K562 (cell line): Measurements from ENCODE around the gene LCE7A. TPM values are rescaled to one million over a fixed set of nuclear protein-coding genes. Genes with fewer than 3 reads are reported as not detected.

Experiments
- CEBPG ChIP-seq, 3 experiments: fragments of 200-800 bp in 1 of 3; sonication (Bioruptor generic) in 1 of 3; sonication (generic) in 1 of 3; formaldehyde crosslinking in 1 of 3; IDR thresholded peaks in 2 of 3; conservative IDR thresholded peaks in 1 of 3; 2 replicates each; pipeline versions ENCODE4 v1.6.1 to v1.8.0; 2016 to 2022; ENCODE audit warnings: missing compliant biosample characterization in 2 of 3, missing genetic modification characterization in 2 of 3, mild to moderate bottlenecking in 1 of 3, missing genetic modification reagents in 1 of 3
- CEBPZ ChIP-seq: fragments of 150-350 bp; IDR thresholded peaks from 2 replicates; pipeline ENCODE4 v1.6.1; 2014; ENCODE audit warnings: low read depth, mild to moderate bottlenecking, low read length, borderline replicate concordance
- CHD7 ChIP-seq: fragments of 200-600 bp; sonication (generic); IDR thresholded peaks from one replicate; pipeline ENCODE4 v1.6.1; 2012; ENCODE audit warnings: mild to moderate bottlenecking, low read depth, low read length, inconsistent platforms
- ZNF77 ChIP-seq: fragments of 250-450 bp; sonication (Bioruptor Pico); IDR thresholded peaks from 2 replicates; pipeline ENCODE4 v1.5.0; 2020
- ZNF79 ChIP-seq: fragments of 250-450 bp; sonication (Bioruptor Pico); IDR thresholded peaks from 2 replicates; pipeline ENCODE4 v1.4.0; 2020; ENCODE audit warnings: low read depth, mild to moderate bottlenecking, moderate library complexity
- ZSCAN32 ChIP-seq: fragments of 450-650 bp; formaldehyde crosslinking; IDR thresholded peaks from 2 replicates; pipeline ENCODE4 v1.4.0; 2020; ENCODE audit warnings: mild to moderate bottlenecking, moderate library complexity
- polyA plus RNA-seq, 8 experiments: library from polyadenylated mRNA; depleted of rRNA in 4 of 8; stranded (reverse) in 5 of 8; unstranded in 3 of 8; fragments of >200 nt; fragmentation: Nextera tagmentation in 2 of 8; fragmentation: Illumina TruSeq in 1 of 8; extraction: Ambion mirVana in 2 of 8; extraction: Trizol in 1 of 8; gene quantifications; 2 replicates each; pipeline versions ENCODE4 v1.2.1 to v1.2.3, GENCODE V29; 2011 to 2014; ENCODE audit warnings: inconsistent platforms in 1 of 8, missing spikeins in 1 of 8
- total RNA-seq, 7 experiments: library from RNA; depleted of rRNA in 6 of 7; stranded (reverse); fragments of >200 nt in 6 of 7; fragmentation: Illumina TruSeq in 2 of 7; extraction: Trizol in 2 of 7; gene quantifications; 2 replicates each; pipeline versions ENCODE4 v1.2.1 to v1.2.3, GENCODE V29; 2011 to 2021; ENCODE audit warnings: low replicate concordance in 1 of 7
- TF ChIP-seq, protein P1 (sequence below): sonication (generic); formaldehyde crosslinking; IDR thresholded peaks from 2 replicates; pipeline ENCODE4 v1.8.0; 2022; ENCODE audit warnings: mild to moderate bottlenecking, missing genetic modification reagents
- TF ChIP-seq, protein P2 (sequence below): fragments of 250-450 bp; sonication (Bioruptor Pico); IDR thresholded peaks from 2 replicates; pipeline ENCODE4 v1.6.1; 2021; ENCODE audit warnings: mild to moderate bottlenecking

The LCE7A gene
- total and polyA plus RNA-seq, 9 of the 15 experiments (the other 6 are each of a cell fraction or from before 2014, with no cell fraction given) = not detected

DNA sequence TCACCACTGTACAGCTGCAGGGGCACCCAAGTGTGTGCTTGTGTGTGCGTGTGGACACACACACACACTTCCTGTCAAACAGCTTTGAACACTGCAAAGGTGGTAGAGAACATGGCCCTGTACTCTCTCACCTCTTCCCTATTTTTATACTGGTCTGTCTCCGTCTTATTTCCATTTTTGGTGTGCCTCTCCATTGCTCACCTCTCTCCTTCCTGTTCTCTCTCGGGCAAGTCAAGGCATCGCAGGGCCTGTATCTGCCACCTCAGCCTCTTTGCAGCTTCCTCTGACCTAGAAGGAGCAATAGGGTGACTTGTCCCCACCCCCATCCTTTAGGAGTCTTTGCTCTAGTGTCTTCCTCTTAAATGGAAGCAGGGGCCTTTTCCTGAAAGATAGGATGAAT is 20.5 kb downstream of the LCE7A start (continued):
- TF ChIP-seq CHD7 (no peak), ZSCAN32 (CRISPR knock-in tag) (no peak), ZNF79 (CRISPR knock-in tag) (no peak), ZNF77 (CRISPR knock-in tag) (no peak), CEBPZ (no peak), CEBPG (CRISPR knock-in tag; IDR thresholded peaks at IDR 0.05) (no peak), CEBPG (tag; conservative IDR thresholded peaks at IDR 0.05 in 1 of 2, IDR thresholded peaks at IDR 0.05 in 1 of 2) (no peak)
- TF ChIP-seq, protein P1, sequence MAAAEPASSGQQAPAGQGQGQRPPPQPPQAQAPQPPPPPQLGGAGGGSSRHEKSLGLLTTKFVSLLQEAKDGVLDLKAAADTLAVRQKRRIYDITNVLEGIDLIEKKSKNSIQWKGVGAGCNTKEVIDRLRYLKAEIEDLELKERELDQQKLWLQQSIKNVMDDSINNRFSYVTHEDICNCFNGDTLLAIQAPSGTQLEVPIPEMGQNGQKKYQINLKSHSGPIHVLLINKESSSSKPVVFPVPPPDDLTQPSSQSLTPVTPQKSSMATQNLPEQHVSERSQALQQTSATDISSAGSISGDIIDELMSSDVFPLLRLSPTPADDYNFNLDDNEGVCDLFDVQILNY (CRISPR knock-in tag) = no peak
- TF ChIP-seq, protein P2, sequence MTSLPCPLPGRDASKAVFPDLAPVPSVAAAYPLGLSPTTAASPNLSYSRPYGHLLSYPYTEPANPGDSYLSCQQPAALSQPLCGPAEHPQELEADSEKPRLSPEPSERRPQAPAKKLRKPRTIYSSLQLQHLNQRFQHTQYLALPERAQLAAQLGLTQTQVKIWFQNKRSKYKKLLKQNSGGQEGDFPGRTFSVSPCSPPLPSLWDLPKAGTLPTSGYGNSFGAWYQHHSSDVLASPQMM (CRISPR knock-in tag) = no peak
